Karpas-422 (cell line): Measurements from ENCODE around the gene TXNDC11. TPM values are rescaled to one million over a fixed set of nuclear protein-coding genes. Genes with fewer than 3 reads are reported as not detected.

Experiments
- DNase-seq: peaks from one replicate; pipeline ENCODE4 v3.0.0-alpha.2; 2015
- H2AFZ ChIP-seq: fragments of 200-600 bp; sonication (generic); 2 replicates; pipeline ENCODE4 v1.6.1; 2014; ENCODE audit warnings: antibody characterized with exemption, low read length, mixed read lengths
- H3K27ac ChIP-seq: fragments of 200-600 bp; sonication (generic); 2 replicates; pipeline ENCODE4 v1.5.1; 2014; ENCODE audit warnings: mild to moderate bottlenecking, low read length, moderate library complexity
- H3K27me3 ChIP-seq: fragments of 200-600 bp; sonication (generic); 2 replicates; pipeline ENCODE4 v1.6.1; 2014; ENCODE audit warnings: low read length, mixed read lengths
- H3K36me3 ChIP-seq: fragments of 200-600 bp; sonication (generic); 2 replicates; pipeline ENCODE4 v1.6.1; 2014; ENCODE audit warnings: low read length, mixed read lengths; ENCODE audit not compliant: insufficient read depth
- H3K4me1 ChIP-seq: fragments of 200-600 bp; sonication (generic); 2 replicates; pipeline ENCODE4 v1.6.1; 2014; ENCODE audit warnings: mild to moderate bottlenecking, low read length, mixed read lengths
- H3K4me2 ChIP-seq: fragments of 200-600 bp; sonication (generic); 2 replicates; pipeline ENCODE4 v1.6.1; 2014; ENCODE audit warnings: low read length, low read depth, mild to moderate bottlenecking; ENCODE audit not compliant: poor library complexity, severe bottlenecking
- H3K4me3 ChIP-seq: fragments of 200-600 bp; sonication (generic); 2 replicates; pipeline ENCODE4 v1.5.1; 2014; ENCODE audit warnings: mild to moderate bottlenecking, antibody characterized with exemption, low read length, mixed read lengths
- H3K79me2 ChIP-seq: fragments of 200-600 bp; sonication (generic); 2 replicates; pipeline ENCODE4 v1.6.1; 2014; ENCODE audit warnings: mild to moderate bottlenecking, low read length, mixed read lengths
- H3K9ac ChIP-seq: fragments of 200-600 bp; sonication (generic); 2 replicates; pipeline ENCODE4 v1.6.0; 2014; ENCODE audit warnings: low read length
- H3K9me2 ChIP-seq: fragments of 200-600 bp; sonication (generic), shearing (Covaris generic); replicated peaks from 2 replicates; pipeline ENCODE4 v1.6.0; 2014; ENCODE audit warnings: mild to moderate bottlenecking, low read length, moderate library complexity; ENCODE audit not compliant: insufficient read depth
- H3K9me3 ChIP-seq: fragments of 300-700, 200-600 bp; sonication (generic); 2 replicates; pipeline ENCODE4 v1.6.1; 2014; ENCODE audit warnings: low read length, mixed read lengths
- H4K20me1 ChIP-seq: fragments of 200-600 bp; sonication (generic); 2 replicates; pipeline ENCODE4 v1.6.1; 2014; ENCODE audit warnings: mild to moderate bottlenecking, antibody characterized with exemption, low read length, low read depth; ENCODE audit not compliant: insufficient read depth
- total RNA-seq: library from RNA; depleted of rRNA; stranded (reverse); fragments of >200 nt; shearing (Covaris generic); gene quantifications from 2 replicates; pipeline ENCODE4 v1.2.3, GENCODE V29; 2014; ENCODE audit warnings: low replicate concordance

TXNDC11 gene
- total RNA-seq, 1 experiment from 2014 or later = 28.5 TPM

- Histone ChIP-seq H3K4me1 (peaks cover 44% of the 10 kb centered on the region), H3K79me2 (peaks cover 25% of the 10 kb centered on the region), H3K36me3 (peaks cover 29% of the 10 kb centered on the region), H4K20me1 (no peaks in the 10 kb centered on the region), H3K9me2 (no peaks in the 10 kb centered on the region), H3K4me3 (no peak overlapping the region), H3K27ac (peak overlapping the region; percentile 45), H3K27me3 (no peaks in the 10 kb centered on the region), H3K9me3 (no peaks in the 10 kb centered on the region), H3K4me2 (peak overlapping the region; percentile 33), H2AFZ (no peak overlapping the region), H3K9ac (no peak overlapping the region)
- no peak for DNase-seq
Measured at GRCh38 chr16:11721781-11722467, 20.7 kb downstream of the TXNDC11 start.

- H3K36me3 ChIP-seq = peaks cover 36% of the 10 kb centered on the region
- no peak for DNase-seq
- no peaks in the 10 kb centered on the region for H3K27me3 ChIP-seq
Measured at GRCh38 chr16:11719762-11720161, 22.9 kb downstream of the TXNDC11 start.

GRCh38 chr16:11719171-11719570, 23.5 kb downstream of the TXNDC11 start:
- peaks cover 32% of the 10 kb centered on the region for H3K36me3 ChIP-seq
- H3K27ac ChIP-seq = no peak overlapping the region
- H3K27me3 ChIP-seq = no peaks in the 10 kb centered on the region
- DNase-seq = no peak
- no peak overlapping the region for H3K4me2 ChIP-seq
- H4K20me1 ChIP-seq = no peaks in the 10 kb centered on the region
- H3K9ac ChIP-seq = no peak overlapping the region
- H3K4me3 ChIP-seq = no peak overlapping the region
- H2AFZ ChIP-seq = no peak overlapping the region
- peaks cover 27% of the 10 kb centered on the region for H3K79me2 ChIP-seq
- H3K9me2 ChIP-seq = no peaks in the 10 kb centered on the region
- H3K4me1 ChIP-seq = peaks cover 56% of the 10 kb centered on the region
- H3K9me3 ChIP-seq = no peaks in the 10 kb centered on the region

More at GRCh38 chr16:11719762-11720161, 22.9 kb downstream of the TXNDC11 start:
- Histone ChIP-seq H3K4me2 (no peak overlapping the region), H2AFZ (no peak overlapping the region), H3K79me2 (peaks cover 31% of the 10 kb centered on the region), H3K4me3 (no peak overlapping the region), H3K4me1 (peaks cover 59% of the 10 kb centered on the region), H4K20me1 (no peaks in the 10 kb centered on the region), H3K27ac (no peak overlapping the region), H3K9me3 (no peaks in the 10 kb centered on the region), H3K9me2 (no peaks in the 10 kb centered on the region), H3K9ac (no peak overlapping the region)

GRCh38 chr16:11717811-11718210, 24.8 kb downstream of the TXNDC11 start:
- no peaks in the 10 kb centered on the region for H3K27me3 ChIP-seq
- H2AFZ ChIP-seq = no peak overlapping the region
- peaks cover 39% of the 10 kb centered on the region for H3K36me3 ChIP-seq
- peaks cover 43% of the 10 kb centered on the region for H3K4me1 ChIP-seq
- no peak overlapping the region for H3K9ac ChIP-seq
- no peaks in the 10 kb centered on the region for H3K9me2 ChIP-seq
- H3K4me2 ChIP-seq = no peak overlapping the region
- no peak overlapping the region for H3K4me3 ChIP-seq
- peaks cover 33% of the 10 kb centered on the region for H3K79me2 ChIP-seq
- H3K9me3 ChIP-seq = no peaks in the 10 kb centered on the region
- DNase-seq = no peak
- no peaks in the 10 kb centered on the region; the same call in 1 of the 2 replicates for H4K20me1 ChIP-seq
- peak overlapping the region; percentile 32 for H3K27ac ChIP-seq

GRCh38 chr16:11716336-11716735, 26.3 kb downstream of the TXNDC11 start:
- H3K9ac ChIP-seq = 0 out of 2 replicates have a peak overlapping the region, but pooled peaks have one; percentile 16
- no peaks in the 10 kb centered on the region; the same call in 1 of the 2 replicates for H4K20me1 ChIP-seq
- H3K36me3 ChIP-seq = peaks cover 29% of the 10 kb centered on the region
- H3K4me2 ChIP-seq = no peak overlapping the region
- no peaks in the 10 kb centered on the region for H3K27me3 ChIP-seq
- no peaks in the 10 kb centered on the region for H3K9me3 ChIP-seq
- no peak overlapping the region for H3K4me3 ChIP-seq
- no peak for DNase-seq
- H2AFZ ChIP-seq = no peak overlapping the region
- H3K9me2 ChIP-seq = no peaks in the 10 kb centered on the region
- H3K27ac ChIP-seq = peak overlapping the region; percentile 65
- peaks cover 42% of the 10 kb centered on the region for H3K79me2 ChIP-seq
- peaks cover 36% of the 10 kb centered on the region for H3K4me1 ChIP-seq

GRCh38 chr16:11715246-11715947, 27.3 kb downstream of the TXNDC11 start:
- Histone ChIP-seq H3K4me3 (no peak overlapping the region), H3K36me3 (peaks cover 33% of the 10 kb centered on the region), H3K4me2 (no peak overlapping the region), H3K27me3 (no peaks in the 10 kb centered on the region), H2AFZ (no peak overlapping the region), H3K9me2 (no peaks in the 10 kb centered on the region), H3K4me1 (peaks cover 44% of the 10 kb centered on the region), H3K79me2 (peaks cover 47% of the 10 kb centered on the region), H4K20me1 (no peaks in the 10 kb centered on the region; the same call in 1 of the 2 replicates), H3K27ac (peak overlapping the region; percentile 65), H3K9ac (no peak overlapping the region), H3K9me3 (no peaks in the 10 kb centered on the region)
- no peak for DNase-seq

- H3K79me2 ChIP-seq = peaks cover 46% of the 10 kb centered on the region
- peaks cover 49% of the 10 kb centered on the region for H3K36me3 ChIP-seq
Measured at GRCh38 chr16:11712122-11712521, 30.5 kb downstream of the TXNDC11 start.

GRCh38 chr16:11711662-11712061, 31.0 kb downstream of the TXNDC11 start:
- no peaks in the 10 kb centered on the region; the same call in 1 of the 2 replicates for H4K20me1 ChIP-seq
- H3K4me1 ChIP-seq = peaks cover 33% of the 10 kb centered on the region
- no peak overlapping the region for H3K27ac ChIP-seq
- no peak overlapping the region for H2AFZ ChIP-seq
- H3K9ac ChIP-seq = no peak overlapping the region
- H3K27me3 ChIP-seq = no peaks in the 10 kb centered on the region
- H3K79me2 ChIP-seq = peaks cover 45% of the 10 kb centered on the region
- H3K36me3 ChIP-seq = peaks cover 49% of the 10 kb centered on the region
- no peaks in the 10 kb centered on the region for H3K9me3 ChIP-seq
- no peaks in the 10 kb centered on the region for H3K9me2 ChIP-seq
- H3K4me2 ChIP-seq = no peak overlapping the region
- DNase-seq = no peak
- H3K4me3 ChIP-seq = no peak overlapping the region

More at GRCh38 chr16:11712122-11712521, 30.5 kb downstream of the TXNDC11 start:
- Histone ChIP-seq H3K9me3 (no peaks in the 10 kb centered on the region), H3K9ac (no peak overlapping the region), H2AFZ (no peak overlapping the region), H3K27me3 (no peaks in the 10 kb centered on the region), H3K9me2 (no peaks in the 10 kb centered on the region), H3K4me3 (no peak overlapping the region), H3K27ac (no peak overlapping the region), H3K4me2 (no peak overlapping the region), H4K20me1 (no peaks in the 10 kb centered on the region; the same call in 1 of the 2 replicates), H3K4me1 (peaks cover 30% of the 10 kb centered on the region)
- no peak for DNase-seq
